GM23338 (cell line): ENCODE measurements around the gene NELFCD. TPM values are rescaled to one million over a fixed set of nuclear protein-coding genes. Genes with fewer than 3 reads are reported as not detected.

Experiments
- ATAC-seq: fragments of 200-7000 bp; cut with Tn5 transposase; 3 replicates; pipeline ENCODE4 v1.9.1; 2020
- DNase-seq: peaks from one replicate; pipeline ENCODE4 v3.0.0-alpha.2; 2015; ENCODE audit warnings: low spot score
- H2AFZ ChIP-seq: fragments of 200-600 bp; sonication (generic); 2 replicates; pipeline ENCODE4 v1.8.0; 2016; ENCODE audit warnings: antibody characterized with exemption, mild to moderate bottlenecking, moderate library complexity
- H3F3A ChIP-seq: fragments of 200-600 bp; sonication (generic); replicated peaks from 2 replicates; pipeline ENCODE4 v1.8.0; 2017; ENCODE audit warnings: antibody characterized with exemption, mixed run types, low read depth
- H3K27ac ChIP-seq: fragments of 200-600 bp; sonication (generic); 2 replicates; pipeline ENCODE4 v1.6.1; 2016; ENCODE audit warnings: low read depth
- H3K27me3 ChIP-seq: fragments of 200-600 bp; sonication (generic); 2 replicates; pipeline ENCODE4 v1.8.0; 2016; ENCODE audit warnings: mild to moderate bottlenecking, mixed run types, moderate library complexity; ENCODE audit not compliant: insufficient read depth
- H3K36me3 ChIP-seq: fragments of 200-600 bp; sonication (generic); 2 replicates; pipeline ENCODE4 v1.8.0; 2016; ENCODE audit warnings: mild to moderate bottlenecking; ENCODE audit not compliant: insufficient read depth
- H3K4me1 ChIP-seq: fragments of 200-600 bp; sonication (generic); 2 replicates; pipeline ENCODE4 v1.8.0; 2016; ENCODE audit warnings: mild to moderate bottlenecking, moderate library complexity; ENCODE audit not compliant: insufficient read depth
- H3K4me2 ChIP-seq: fragments of 200-600 bp; sonication (generic); 2 replicates; pipeline ENCODE4 v1.7.1; 2017; ENCODE audit warnings: mixed run types
- H3K4me3 ChIP-seq: fragments of 200-600 bp; sonication (generic); 2 replicates; pipeline ENCODE4 v1.6.1; 2016; ENCODE audit warnings: mixed run types
- H3K79me2 ChIP-seq: fragments of 200-600 bp; sonication (generic); replicated peaks from 2 replicates; pipeline ENCODE4 v1.8.0; 2017; ENCODE audit warnings: mild to moderate bottlenecking; ENCODE audit not compliant: insufficient read depth
- H3K9me2 ChIP-seq: fragments of 200-600 bp; sonication (generic); 2 replicates; pipeline ENCODE4 v1.8.0; 2017; ENCODE audit not compliant: insufficient read depth
- H4K20me1 ChIP-seq: fragments of 200-600 bp; sonication (generic); replicated peaks from 2 replicates; pipeline ENCODE4 v1.8.0; 2017; ENCODE audit warnings: mild to moderate bottlenecking; ENCODE audit not compliant: insufficient read depth
- H3K27ac Mint-ChIP-seq: 2 replicates; pipeline ENCODE4 v1.8.0; 2020; ENCODE audit warnings: inconsistent platforms, mild to moderate bottlenecking, moderate library complexity, mixed read lengths
- H3K27me3 Mint-ChIP-seq: 3 replicates; pipeline ENCODE4 v1.8.0; 2022; ENCODE audit warnings: low read depth, mild to moderate bottlenecking, moderate library complexity, mixed read lengths, inconsistent platforms; ENCODE audit not compliant: insufficient read depth, poor library complexity
- H3K36me3 Mint-ChIP-seq: 3 replicates; pipeline ENCODE4 v1.8.0; 2021; ENCODE audit warnings: low read depth, mild to moderate bottlenecking, inconsistent platforms, moderate library complexity, mixed read lengths
- H3K4me1 Mint-ChIP-seq: 3 replicates; pipeline ENCODE4 v1.8.0; 2020; ENCODE audit warnings: mild to moderate bottlenecking, inconsistent platforms, mixed read lengths
- H3K4me3 Mint-ChIP-seq: 3 replicates; pipeline ENCODE4 v1.8.0; 2021; ENCODE audit warnings: moderate library complexity, mild to moderate bottlenecking, inconsistent platforms, mixed read lengths
- H3K9me3 Mint-ChIP-seq: 3 replicates; pipeline ENCODE4 v1.8.0; 2020; ENCODE audit warnings: moderate library complexity, mild to moderate bottlenecking, inconsistent platforms, mixed read lengths
- CREB1 ChIP-seq: fragments of 250-450 bp; sonication (Bioruptor Pico); IDR thresholded peaks from 2 replicates; pipeline ENCODE4 v1.5.0; 2020; ENCODE audit warnings: low read depth, mild to moderate bottlenecking, moderate library complexity
- CTCF ChIP-seq, 2 experiments: fragments of 200-600 bp in 1 of 2; sonication (generic) in 1 of 2; conservative IDR thresholded peaks; 2 replicates each; pipeline versions ENCODE4 v1.5.1 to v1.6.1; 2016 to 2017; ENCODE audit warnings: antibody characterized with exemption in 2 of 2, low read depth in 2 of 2, mild to moderate bottlenecking in 2 of 2, moderate library complexity in 1 of 2
- ETS1 ChIP-seq: IDR thresholded peaks from 2 replicates; pipeline ENCODE4 v1.6.1; 2016; ENCODE audit warnings: antibody characterized with exemption
- EZH2 ChIP-seq: fragments of 200-600 bp; sonication (generic); IDR thresholded peaks from one replicate; pipeline ENCODE4 v1.8.0; 2017; ENCODE audit warnings: antibody characterized with exemption, mild to moderate bottlenecking, low read depth; ENCODE audit not compliant: unreplicated experiment
- EZH2phosphoT487 ChIP-seq: fragments of 200-600 bp; sonication (generic); IDR thresholded peaks from one replicate; pipeline ENCODE4 v1.8.1; 2018; ENCODE audit warnings: antibody characterized with exemption; ENCODE audit not compliant: unreplicated experiment
- JUNB ChIP-seq: IDR thresholded peaks from one replicate; pipeline ENCODE4 v1.6.1; 2016; ENCODE audit warnings: antibody characterized with exemption; ENCODE audit not compliant: unreplicated experiment
- STAT1 ChIP-seq: IDR thresholded peaks from one replicate; pipeline ENCODE4 v1.6.1; 2016; ENCODE audit warnings: antibody characterized with exemption; ENCODE audit not compliant: unreplicated experiment
- ZNF114 ChIP-seq: fragments of 250-450 bp; sonication (Bioruptor Pico); IDR thresholded peaks from 2 replicates; pipeline ENCODE4 v1.5.0; 2020; ENCODE audit warnings: mild to moderate bottlenecking, moderate library complexity
- ZNF331 ChIP-seq: fragments of 250-450 bp; sonication (Bioruptor Pico); IDR thresholded peaks from 2 replicates; pipeline ENCODE4 v1.5.0; 2020; ENCODE audit warnings: low read depth, mild to moderate bottlenecking, moderate library complexity
- polyA plus RNA-seq: library from polyadenylated mRNA; unstranded; fragments of >200 nt; fragmentation: Nextera tagmentation; extraction: Ambion mirVana; gene quantifications from 2 replicates; pipeline ENCODE4 v1.2.1, GENCODE V29; 2016
- total RNA-seq: library from RNA; depleted of rRNA; stranded (reverse); fragments of >200 nt; shearing (Covaris generic); gene quantifications from 2 replicates; pipeline ENCODE4 v1.2.3, GENCODE V29; 2014
- TF ChIP-seq, protein P1 (sequence below): IDR thresholded peaks from one replicate; pipeline ENCODE4 v1.6.1; 2018; ENCODE audit warnings: antibody characterized with exemption; ENCODE audit not compliant: unreplicated experiment

Gene NELFCD
- total and polyA plus RNA-seq, 2 experiments from 2014 or later: 52.9 to 75.8 TPM

- TF ChIP-seq CTCF (conservative IDR thresholded peaks at IDR 0.05; ENCODE audit: low read depth in 2 of 2) (no peak), ZNF114 (CRISPR knock-in tag) (no peak), EZH2 (no peak), JUNB (no peak), EZH2phosphoT487 (no peak), ETS1 (no peak)
Measured at GRCh38 chr20:58971429-58971828, 9.6 kb upstream of the NELFCD start (continued).

- H3K27ac ChIP-seq: no peak overlapping the region
- no peaks in the 10 kb centered on the region for H3K36me3 ChIP-seq
- no peak overlapping the region for H3K4me2 ChIP-seq
- no peak overlapping the region for H3K27ac Mint-ChIP-seq
- H3K36me3 Mint-ChIP-seq: no peaks in the 10 kb centered on the region; the same call in 2 of the 3 replicates
- no peak overlapping the region for H3K4me3 ChIP-seq
- no peaks in the 10 kb centered on the region for H3K27me3 ChIP-seq
- no peaks in the 10 kb centered on the region for H3K79me2 ChIP-seq
- no peaks in the 10 kb centered on the region; the same call in 1 of the 2 replicates for H3K4me1 ChIP-seq
- no peaks in the 10 kb centered on the region for H3F3A ChIP-seq
- H3K9me2 ChIP-seq: no peaks in the 10 kb centered on the region
- H2AFZ ChIP-seq: no peak overlapping the region
- peaks cover 20% of the 10 kb centered on the region; the same call in 2 of the 3 replicates for H3K9me3 Mint-ChIP-seq
- peaks cover 8% of the 10 kb centered on the region for H3K27me3 Mint-ChIP-seq
- no peak overlapping the region for H3K4me3 Mint-ChIP-seq
- H3K4me1 Mint-ChIP-seq: peaks cover 4% of the 10 kb centered on the region
- DNase-seq: no peak
- ATAC-seq: no peak
- no peaks in the 10 kb centered on the region for H4K20me1 ChIP-seq
- TF ChIP-seq ETS1 (no peak), JUNB (no peak), CTCF (conservative IDR thresholded peaks at IDR 0.05; ENCODE audit: low read depth in 2 of 2) (no peak), STAT1 (no peak), ZNF114 (CRISPR knock-in tag) (no peak), EZH2 (no peak), CREB1 (CRISPR knock-in tag) (no peak), EZH2phosphoT487 (no peak), ZNF331 (no peak)
- TF ChIP-seq, protein P1, sequence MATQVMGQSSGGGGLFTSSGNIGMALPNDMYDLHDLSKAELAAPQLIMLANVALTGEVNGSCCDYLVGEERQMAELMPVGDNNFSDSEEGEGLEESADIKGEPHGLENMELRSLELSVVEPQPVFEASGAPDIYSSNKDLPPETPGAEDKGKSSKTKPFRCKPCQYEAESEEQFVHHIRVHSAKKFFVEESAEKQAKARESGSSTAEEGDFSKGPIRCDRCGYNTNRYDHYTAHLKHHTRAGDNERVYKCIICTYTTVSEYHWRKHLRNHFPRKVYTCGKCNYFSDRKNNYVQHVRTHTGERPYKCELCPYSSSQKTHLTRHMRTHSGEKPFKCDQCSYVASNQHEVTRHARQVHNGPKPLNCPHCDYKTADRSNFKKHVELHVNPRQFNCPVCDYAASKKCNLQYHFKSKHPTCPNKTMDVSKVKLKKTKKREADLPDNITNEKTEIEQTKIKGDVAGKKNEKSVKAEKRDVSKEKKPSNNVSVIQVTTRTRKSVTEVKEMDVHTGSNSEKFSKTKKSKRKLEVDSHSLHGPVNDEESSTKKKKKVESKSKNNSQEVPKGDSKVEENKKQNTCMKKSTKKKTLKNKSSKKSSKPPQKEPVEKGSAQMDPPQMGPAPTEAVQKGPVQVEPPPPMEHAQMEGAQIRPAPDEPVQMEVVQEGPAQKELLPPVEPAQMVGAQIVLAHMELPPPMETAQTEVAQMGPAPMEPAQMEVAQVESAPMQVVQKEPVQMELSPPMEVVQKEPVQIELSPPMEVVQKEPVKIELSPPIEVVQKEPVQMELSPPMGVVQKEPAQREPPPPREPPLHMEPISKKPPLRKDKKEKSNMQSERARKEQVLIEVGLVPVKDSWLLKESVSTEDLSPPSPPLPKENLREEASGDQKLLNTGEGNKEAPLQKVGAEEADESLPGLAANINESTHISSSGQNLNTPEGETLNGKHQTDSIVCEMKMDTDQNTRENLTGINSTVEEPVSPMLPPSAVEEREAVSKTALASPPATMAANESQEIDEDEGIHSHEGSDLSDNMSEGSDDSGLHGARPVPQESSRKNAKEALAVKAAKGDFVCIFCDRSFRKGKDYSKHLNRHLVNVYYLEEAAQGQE: no peak
Measured at GRCh38 chr20:58973179-58973578, 7.9 kb upstream of the NELFCD start.
